ENCODE measurements around the gene OCEL1. TPM values are rescaled to one million over a fixed set of nuclear protein-coding genes. Genes with fewer than 3 reads are reported as not detected.

The OCEL1 gene
- polyA plus RNA-seq, 2 of the 4 experiments (the other 2 are of a cell fraction), result 5.5 to 9.2 TPM

- DNase-seq (ENCODE audit: low read depth in 1 of 2, low spot score in 1 of 2), result no peak
- no peak overlapping the region for H3K4me3 ChIP-seq
- H3K4me2 ChIP-seq, result no peak overlapping the region
- FAIRE-seq, result no peak
- 94% methylated on average over 17 of the region's 17 CpGs for WGBS (ENCODE audit: missing lambda C conversion rate)
- ATAC-seq, result no peak
- no peaks in the 10 kb centered on the region for H3K4me1 ChIP-seq
- no peak overlapping the region for H3K27ac ChIP-seq
- CTCF ChIA-PET, result no interaction called here
- TF ChIP-seq RCOR1 (IDR thresholded peaks at IDR 0.05; ENCODE audit: low read depth, low read length), result no peak
- TF ChIP-seq KDM5A (IDR thresholded peaks at IDR 0.05), result no peak
- no peak for TF ChIP-seq REST (IDR thresholded peaks at IDR 0.05)
- no peak for TF ChIP-seq CBX2 (IDR thresholded peaks at IDR 0.05; ENCODE audit: borderline replicate concordance, low read depth)
- no peak for TF ChIP-seq PBX3 (IDR thresholded peaks at IDR 0.05)
- no peak for TF ChIP-seq NPAS2 (CRISPR knock-in tag; IDR thresholded peaks at IDR 0.05; ENCODE audit: borderline replicate concordance)
- no peak for TF ChIP-seq ZC3H11A (IDR thresholded peaks at IDR 0.05)
- no peak for TF ChIP-seq CEBPB (IDR thresholded peaks at IDR 0.05)
- no peak for TF ChIP-seq NR3C1 (IDR thresholded peaks at IDR 0.05)
- no peak for TF ChIP-seq ESRRA (IDR thresholded peaks at IDR 0.05; ENCODE audit: borderline replicate concordance, low read length)
- TF ChIP-seq POLR2AphosphoS2 (conservative IDR thresholded peaks at IDR 0.05; ENCODE audit: low read length), result no peak
- no peaks in the 10 kb centered on the region for H3K9me3 ChIP-seq
- POLR2A ChIA-PET, result no interaction called here
These were observed 23.3 kb upstream of the OCEL1 start for GRCh38 chr19:17202713-17203112.

- no peaks in the 10 kb centered on the region for H3K4me1 ChIP-seq
- no peak overlapping the region for H3K27ac ChIP-seq
- DNase-seq (ENCODE audit: low read depth in 1 of 2, low spot score in 1 of 2) (peak; percentile 57 to 72), ATAC-seq (peak; percentile 58 to 75), FAIRE-seq (no peak)
- WGBS (ENCODE audit: missing lambda C conversion rate), result 87% methylated on average over 7 of the region's 27 CpGs
- CTCF ChIA-PET, result interaction anchor here (0.5 to 2.2 kb wide), 7 partner anchors 10 to 80 kb away, joined by 3 to 11 read pairs (median 3); partner anchors contain the start of genes ANKLE1 and USE1
- H3K9me3 ChIP-seq, result no peaks in the 10 kb centered on the region
- POLR2A ChIA-PET, result no interaction called here
- H3K4me2 ChIP-seq, result no peak overlapping the region
- TF ChIP-seq SMC3 (IDR thresholded peaks at IDR 0.05) (peak; percentile 43; the same call in 2 of the 3 replicates), CEBPB (IDR thresholded peaks at IDR 0.05) (no peak), RAD21 (conservative IDR thresholded peaks at IDR 0.05 in 1 of 2, IDR thresholded peaks at IDR 0.05 in 1 of 2) (peak; percentile 38 to 67; a peak in 4 of 5 replicates), ESRRA (IDR thresholded peaks at IDR 0.05; ENCODE audit: borderline replicate concordance, low read length) (no peak), CTCF (IDR thresholded peaks at IDR 0.05) (peak; percentile 46)
- no peak overlapping the region for H3K4me3 ChIP-seq
These were observed 20.5 kb upstream of the OCEL1 start for GRCh38 chr19:17205237-17206140.
